Tibial artery (tissue), 4 donors: ENCODE data around the gene MYO9B.

Experiments
- DNase-seq, 2 donors: peaks; one replicate each; pipeline ENCODE4 v3.0.0-alpha.2; 2019
- H3K27ac ChIP-seq, 2 donors: fragments of 200-600 bp; sonication (generic) in 1 of 2; 1 replicate in 1 of 2; 2 replicates in 1 of 2; pipeline ENCODE4 v1.5.1; 2018 to 2019; ENCODE audit warnings: mild to moderate bottlenecking in 1 of 2
- H3K27me3 ChIP-seq, 2 donors: fragments of 200-600 bp; sonication (generic) in 1 of 2; one replicate each; pipeline versions ENCODE4 v1.5.1 to v1.6.0; 2016 to 2019
- H3K36me3 ChIP-seq, 3 donors: fragments of 200-600 bp; sonication (generic) in 2 of 3; one replicate each; pipeline ENCODE4 v1.5.1; 2016 to 2019; ENCODE audit warnings: mild to moderate bottlenecking in 2 of 3
- H3K4me1 ChIP-seq, 4 donors: fragments of 200-600 bp; sonication (generic) in 2 of 4; 1 replicate in 3 of 4; 2 replicates in 1 of 4; pipeline ENCODE4 v1.5.1; 2016 to 2019
- H3K4me3 ChIP-seq, 2 donors: fragments of 200-600 bp; sonication (generic) in 1 of 2; 1 replicate in 1 of 2; 2 replicates in 1 of 2; pipeline ENCODE4 v1.5.1; 2018 to 2019; ENCODE audit warnings: mild to moderate bottlenecking in 2 of 2
- H3K9me3 ChIP-seq, 3 donors: fragments of 200-600 bp; sonication (generic) in 1 of 3; one replicate each; pipeline ENCODE4 v1.5.1; 2016 to 2019
- CTCF ChIP-seq, 2 experiments: fragments of 200-600 bp in 1 of 2; fragments of 450-650 bp in 1 of 2; IDR thresholded peaks; one replicate each; pipeline ENCODE4 v1.5.1; 2017 to 2019; ENCODE audit warnings: antibody characterized with exemption in 2 of 2, mild to moderate bottlenecking in 1 of 2, moderate library complexity in 1 of 2
- intact Hi-C: fragments of 100-400 bp; cut with DNase I; formaldehyde crosslinking; loops from one replicate; pipeline ENCODE4 v1.15.0; 2023; ENCODE audit warnings: low total_unique reads

Gene MYO9B

DNA sequence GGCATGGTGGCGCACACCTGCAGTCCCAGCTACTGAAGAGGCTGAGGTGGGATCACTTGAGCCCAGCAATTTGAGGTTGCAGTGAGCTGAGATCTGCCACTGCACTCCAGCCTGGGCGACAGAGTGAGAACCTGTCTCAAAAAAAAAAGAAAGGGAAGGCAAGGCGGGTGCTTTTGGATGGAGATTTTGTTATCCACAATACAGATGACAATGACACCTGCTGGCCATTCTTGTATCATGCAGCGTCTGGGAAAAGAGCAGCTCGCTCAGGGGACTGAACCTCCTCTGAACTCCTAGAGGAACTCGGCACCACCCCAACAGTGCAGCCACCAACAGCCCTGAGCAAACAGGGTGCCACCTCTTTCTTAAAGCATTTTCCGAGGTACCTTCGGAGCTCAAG lies 23.1 kb upstream of the MYO9B start:
- TF ChIP-seq CTCF (IDR thresholded peaks at IDR 0.05) = peak; percentile 53 to 55
- Histone ChIP-seq H3K27me3 (no peaks in the 10 kb centered on the region), H3K4me1 (no peaks in the 10 kb centered on the region), H3K27ac (no peak overlapping the region), H3K9me3 (no peaks in the 10 kb centered on the region), H3K36me3 (peaks cover 23 to 86% (median 38%) of the 10 kb centered on the region in 3 donors), H3K4me3 (no peak overlapping the region)
- peak in 1 of 2 donors; percentile 50 for DNase-seq
- intact Hi-C loops = loop anchor here (5.0 kb wide), 1 partner anchor 280 kb away; no protein-coding TSS in a partner anchor

DNA sequence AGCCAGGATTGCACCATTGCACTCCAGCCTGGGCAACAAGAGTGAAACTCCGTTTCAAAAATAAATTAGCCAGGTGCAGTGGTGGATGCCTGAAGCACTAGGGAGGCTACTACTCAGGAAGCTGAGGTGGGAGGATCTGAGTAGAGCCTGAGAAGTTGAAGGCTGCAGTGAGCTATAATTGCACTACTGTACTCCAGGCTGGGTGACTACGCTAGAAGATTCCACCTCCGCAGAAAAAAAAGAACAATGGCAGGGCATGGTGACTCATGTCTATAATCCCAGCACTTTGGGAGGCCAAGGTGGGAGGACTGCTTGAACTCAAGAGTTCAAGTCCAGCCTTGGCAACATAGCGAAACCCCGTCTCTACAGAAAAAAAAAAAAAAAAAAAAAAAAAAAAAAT lies 20.8 kb upstream of the MYO9B start:
- Histone ChIP-seq H3K4me3 (no peak overlapping the region), H3K27me3 (no peaks in the 10 kb centered on the region), H3K4me1 (no peaks in the 10 kb centered on the region), H3K36me3 (peaks cover 35 to 96% (median 56%) of the 10 kb centered on the region in 3 donors), H3K9me3 (peaks cover 0 to 17% (median 15%) of the 10 kb centered on the region in 3 donors), H3K27ac (no peak overlapping the region)
- no peak for TF ChIP-seq CTCF (IDR thresholded peaks at IDR 0.05)
- DNase-seq = no peak
- intact Hi-C loops = loop anchor here (5.0 kb wide), 1 partner anchor 282 kb away; no protein-coding TSS in a partner anchor

- H3K4me1 ChIP-seq = no peaks in the 10 kb centered on the region
- H3K27me3 ChIP-seq = no peaks in the 10 kb centered on the region
- H3K27ac ChIP-seq = no peak overlapping the region
- no peak for TF ChIP-seq CTCF (IDR thresholded peaks at IDR 0.05)
- peaks cover 35 to 90% (median 51%) of the 10 kb centered on the region in 3 donors for H3K36me3 ChIP-seq
- DNase-seq = no peak
- intact Hi-C loops = no loop called here
- peaks cover 0 to 17% (median 15%) of the 10 kb centered on the region in 3 donors for H3K9me3 ChIP-seq
- H3K4me3 ChIP-seq = no peak overlapping the region
Observed at GRCh38 chr19:17055636-17056035, 19.9 kb upstream of the MYO9B start.

- Histone ChIP-seq H3K4me3 (no peak overlapping the region), H3K36me3 (peaks cover 34 to 75% (median 48%) of the 10 kb centered on the region in 3 donors), H3K27ac (no peak overlapping the region), H3K9me3 (peaks cover 0 to 17% (median 15%) of the 10 kb centered on the region in 3 donors), H3K4me1 (no peaks in the 10 kb centered on the region), H3K27me3 (no peaks in the 10 kb centered on the region)
- TF ChIP-seq CTCF (IDR thresholded peaks at IDR 0.05) = no peak
- DNase-seq = no peak
- intact Hi-C loops = no loop called here
Observed at GRCh38 chr19:17058236-17058635, 17.3 kb upstream of the MYO9B start.

GRCh38 chr19:17060802-17061201 lies 14.8 kb upstream of the MYO9B start:
- Histone ChIP-seq H3K9me3 (peaks cover 0 to 17% (median 15%) of the 10 kb centered on the region in 3 donors), H3K4me1 (no peaks in the 10 kb centered on the region), H3K4me3 (no peak overlapping the region), H3K36me3 (peaks cover 30 to 55% (median 35%) of the 10 kb centered on the region in 3 donors), H3K27ac (no peak overlapping the region), H3K27me3 (no peaks in the 10 kb centered on the region)
- TF ChIP-seq CTCF (IDR thresholded peaks at IDR 0.05) = no peak
- no peak for DNase-seq
- intact Hi-C loops = no loop called here

GRCh38 chr19:17061205-17061604 lies 14.4 kb upstream of the MYO9B start:
- Histone ChIP-seq H3K27me3 (no peaks in the 10 kb centered on the region), H3K27ac (no peak overlapping the region), H3K36me3 (peaks cover 32 to 55% (median 35%) of the 10 kb centered on the region in 3 donors), H3K4me3 (no peak overlapping the region), H3K9me3 (peaks cover 0 to 17% (median 15%) of the 10 kb centered on the region in 3 donors), H3K4me1 (no peaks in the 10 kb centered on the region)
- intact Hi-C loops = no loop called here
- no peak for DNase-seq
- TF ChIP-seq CTCF (IDR thresholded peaks at IDR 0.05) = no peak
